ENCODE results near the gene E2F6. TPM values are rescaled to one million over a fixed set of nuclear protein-coding genes. Genes with fewer than 3 reads are reported as not detected.

E2F6 gene
- total RNA-seq, 1 experiment from 2014 or later: 21.8 TPM

DNA sequence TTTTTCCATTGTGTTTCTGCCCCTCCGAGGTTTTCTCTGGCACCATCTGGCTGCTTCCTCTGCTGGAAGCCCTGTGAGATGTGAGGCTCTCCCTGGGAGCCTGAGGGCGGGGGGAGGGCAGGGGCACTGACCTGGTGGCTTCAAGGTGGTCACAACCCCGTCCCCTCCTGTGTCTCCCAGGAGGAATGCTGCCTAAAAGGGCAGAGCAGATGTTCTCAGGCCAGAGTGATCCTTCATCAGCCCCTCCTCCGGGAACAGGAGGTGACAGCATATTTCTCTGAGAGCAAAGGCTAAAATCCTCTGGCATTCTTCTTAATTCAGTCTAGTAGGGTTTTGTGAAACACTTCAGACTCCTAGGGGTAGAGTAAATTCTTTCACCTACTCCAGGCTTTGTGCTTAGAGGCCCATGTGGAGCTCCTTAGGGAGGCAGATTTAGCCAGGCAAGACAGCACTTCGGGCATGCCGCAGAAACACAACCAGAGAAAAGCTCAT lies 49.6 kb upstream of the E2F6 start:
- Mint-ChIP-seq H3K9me3 (no peaks in the 10 kb centered on the region), H3K27me3 (ENCODE audit: low read depth) (peaks cover 2% of the 10 kb centered on the region; the same call in 1 of the 2 replicates), H3K4me1 (peaks cover 47 to 59% of the 10 kb centered on the region in 2 experiments), H3K27ac (no peak overlapping the region), H3K36me3 (ENCODE audit: insufficient read depth in 1 of 3, low read depth in 3 of 3) (peaks cover 0 to 8% (median 0%) of the 10 kb centered on the region in 3 experiments; a peak in 3 of 7 replicates), H3K4me3 (no peak overlapping the region)
- Histone ChIP-seq H2BK5ac (ENCODE audit: insufficient read length, low read length) (no peak overlapping the region), H3K4me1 (ENCODE audit: insufficient read depth, low read length) (peaks cover 18% of the 10 kb centered on the region), H4K91ac (ENCODE audit: insufficient read length, low read depth, low read length) (no peak overlapping the region), H3K9ac (ENCODE audit: extremely low read depth, insufficient read length, low read length) (no peak overlapping the region), H3K27ac (ENCODE audit: insufficient read length, low read depth, low read length) (no peak overlapping the region), H2AK5ac (ENCODE audit: insufficient read length, low read length) (no peak overlapping the region), H3K27me3 (ENCODE audit: insufficient read depth, low read length) (no peaks in the 10 kb centered on the region), H2BK120ac (ENCODE audit: low read depth, low read length, poor library complexity, severe bottlenecking) (no peak overlapping the region), H3K14ac (ENCODE audit: insufficient read depth, low read length) (no peak overlapping the region), H3K9me3 (ENCODE audit: control insufficient read depth, low read depth, low read length) (no peaks in the 10 kb centered on the region), H4K20me1 (ENCODE audit: control insufficient read depth, insufficient read depth, insufficient read length) (no peaks in the 10 kb centered on the region), H3K79me2 (ENCODE audit: insufficient read depth, low read length) (no peaks in the 10 kb centered on the region; the same call in 1 of the 2 replicates), H4K8ac (replicated peaks; ENCODE audit: insufficient read length, low read depth, low read length) (no peak overlapping the region), H3K4ac (ENCODE audit: low read depth, low read length) (no peak overlapping the region), H3K56ac (ENCODE audit: insufficient read length, low read depth, low read length) (no peak overlapping the region), H3K23ac (ENCODE audit: insufficient read length, low read depth, low read length) (no peak overlapping the region), H3K23me2 (ENCODE audit: insufficient read length, low read depth, low read length, poor library complexity, severe bottlenecking) (no peaks in the 10 kb centered on the region), H2BK12ac (ENCODE audit: insufficient read length, low read depth, low read length) (no peak overlapping the region), H3K79me1 (ENCODE audit: insufficient read depth, low read depth, low read length, poor library complexity, severe bottlenecking) (no peaks in the 10 kb centered on the region), H3T11ph (ENCODE audit: low read length) (no peak overlapping the region), H4K5ac (ENCODE audit: insufficient read length, low read depth, low read length) (no peak overlapping the region), H3K18ac (ENCODE audit: insufficient read length, low read depth, low read length) (no peak overlapping the region), H3K4me2 (ENCODE audit: insufficient read depth, insufficient read length, low read length) (no peak overlapping the region), H2BK15ac (ENCODE audit: low read depth, low read length) (no peak overlapping the region), H2BK20ac (ENCODE audit: low read depth, low read length, poor library complexity, severe bottlenecking) (no peak overlapping the region), H2AFZ (ENCODE audit: low read length) (no peak overlapping the region)
- no CpG with 5 or more reads among the region's 6 CpGs for WGBS (ENCODE audit: extremely low coverage, insufficient read length, low lambda C conversion rate)
- no peak for DNase-seq
- TF ChIP-seq, protein P1, sequence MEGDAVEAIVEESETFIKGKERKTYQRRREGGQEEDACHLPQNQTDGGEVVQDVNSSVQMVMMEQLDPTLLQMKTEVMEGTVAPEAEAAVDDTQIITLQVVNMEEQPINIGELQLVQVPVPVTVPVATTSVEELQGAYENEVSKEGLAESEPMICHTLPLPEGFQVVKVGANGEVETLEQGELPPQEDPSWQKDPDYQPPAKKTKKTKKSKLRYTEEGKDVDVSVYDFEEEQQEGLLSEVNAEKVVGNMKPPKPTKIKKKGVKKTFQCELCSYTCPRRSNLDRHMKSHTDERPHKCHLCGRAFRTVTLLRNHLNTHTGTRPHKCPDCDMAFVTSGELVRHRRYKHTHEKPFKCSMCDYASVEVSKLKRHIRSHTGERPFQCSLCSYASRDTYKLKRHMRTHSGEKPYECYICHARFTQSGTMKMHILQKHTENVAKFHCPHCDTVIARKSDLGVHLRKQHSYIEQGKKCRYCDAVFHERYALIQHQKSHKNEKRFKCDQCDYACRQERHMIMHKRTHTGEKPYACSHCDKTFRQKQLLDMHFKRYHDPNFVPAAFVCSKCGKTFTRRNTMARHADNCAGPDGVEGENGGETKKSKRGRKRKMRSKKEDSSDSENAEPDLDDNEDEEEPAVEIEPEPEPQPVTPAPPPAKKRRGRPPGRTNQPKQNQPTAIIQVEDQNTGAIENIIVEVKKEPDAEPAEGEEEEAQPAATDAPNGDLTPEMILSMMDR (conservative IDR thresholded peaks at IDR 0.05): no peak

All from H9 (cell line).